Naive thymus-derived CD8-positive, alpha-beta T cell (primary cell): ENCODE data around the gene STBD1. TPM values are rescaled to one million over a fixed set of nuclear protein-coding genes. Genes with fewer than 3 reads are reported as not detected.

Experiments used
- ATAC-seq, 2 donors: fragments of 150-1000 bp; cut with Tn5 transposase in 1 of 2; sonication (Bioruptor Pico), chemical (Tn5 transposase) in 1 of 2; 1 replicate in 1 of 2; 2 replicates in 1 of 2; pipeline ENCODE4 v1.10.0; 2021; ENCODE audit warnings: mild to moderate bottlenecking in 2 of 2, moderate library complexity in 2 of 2
- POLR2A ChIA-PET: fragments of 350-600 bp; sonication (Branson Sonifier 250); formaldehyde crosslinking; loops from one replicate; lab custom pipeline; 2021; ENCODE audit warnings: antibody characterized with exemption; lab: Charles Lee
- DNase-seq, 10 donors: peaks; one replicate each; pipeline versions ENCODE4 v3.0.0 to v3.0.0-alpha.2; 2020 to 2022
- H3K27ac Mint-ChIP-seq, 10 donors: one replicate each; pipeline ENCODE4 v1.8.0; 2020 to 2022; ENCODE audit warnings: mild to moderate bottlenecking in 10 of 10, mixed read lengths in 10 of 10, moderate library complexity in 4 of 10, inconsistent platforms in 1 of 10
- H3K27me3 Mint-ChIP-seq, 5 donors: one replicate each; pipeline ENCODE4 v1.8.0; 2021 to 2022; ENCODE audit warnings: mixed read lengths in 5 of 5
- H3K36me3 Mint-ChIP-seq, 3 donors: one replicate each; pipeline ENCODE4 v1.8.0; 2020 to 2022; ENCODE audit warnings: mixed read lengths in 3 of 3, mild to moderate bottlenecking in 2 of 3, inconsistent platforms in 1 of 3
- H3K4me1 Mint-ChIP-seq, 4 donors: one replicate each; pipeline ENCODE4 v1.8.0; 2021 to 2022; ENCODE audit warnings: mixed read lengths in 4 of 4
- H3K4me3 Mint-ChIP-seq, 10 donors: one replicate each; pipeline ENCODE4 v1.8.0; 2020 to 2022; ENCODE audit warnings: mild to moderate bottlenecking in 10 of 10, mixed read lengths in 10 of 10, moderate library complexity in 6 of 10, inconsistent platforms in 1 of 10
- H3K9me3 Mint-ChIP-seq, 9 donors: one replicate each; pipeline ENCODE4 v1.8.0; 2020 to 2022; ENCODE audit warnings: mixed read lengths in 9 of 9, mild to moderate bottlenecking in 3 of 9, inconsistent platforms in 1 of 9, moderate library complexity in 1 of 9
- polyA plus RNA-seq, 3 donors: library from polyadenylated mRNA; unstranded; fragments of 300-500 nt; fragmentation: Illumina TruSeq; gene quantifications; one replicate each; pipeline ENCODE4 v1.2.3, GENCODE V29; 2021
- total RNA-seq, 8 experiments: library from RNA in 2 of 8; stranded (reverse) in 2 of 8; gene quantifications; one replicate each; pipeline ENCODE4 v1.2.3 and lab custom pipeline; 2021 to 2026

Gene STBD1
- total RNA-seq (under 1 TPM; 0.38 to 0.49 TPM), polyA plus RNA-seq (under 1 TPM; 0.16 to 0.66 (median 0.19) TPM), total RNA-seq (lab: John Stamatoyannopoulos, UW) (0 to 0.14 (median 0) reads per million in 6 experiments)

- no peaks in the 10 kb centered on the region for H3K9me3 Mint-ChIP-seq
- H3K4me3 Mint-ChIP-seq, result peak within 1 kb of the TSS; percentile 71 to 92 (median 86)
- peak; percentile 55 to 71 for ATAC-seq
- H3K4me1 Mint-ChIP-seq, result peaks cover 18 to 38% (median 23%) of the 10 kb centered on the region in 4 donors
- H3K27ac Mint-ChIP-seq, result peak within 1 kb of the TSS; percentile 5 to 73 (median 44)
- H3K27me3 Mint-ChIP-seq, result peaks cover 0 to 17% (median 1%) of the 10 kb centered on the region in 5 donors
- POLR2A ChIA-PET, result no interaction called here
- H3K36me3 Mint-ChIP-seq, result no peaks in the 10 kb centered on the region
- DNase-seq, result peak in 6 of 10 donors; percentile 18 to 63 (median 31)
These were observed at the start of gene STBD1 for GRCh38 chr4:76305971-76306881. Gene STBD1 (plus strand): TSS chr4:76306733. CDS start chr4:76306770, 37 bp downstream.

DNA sequence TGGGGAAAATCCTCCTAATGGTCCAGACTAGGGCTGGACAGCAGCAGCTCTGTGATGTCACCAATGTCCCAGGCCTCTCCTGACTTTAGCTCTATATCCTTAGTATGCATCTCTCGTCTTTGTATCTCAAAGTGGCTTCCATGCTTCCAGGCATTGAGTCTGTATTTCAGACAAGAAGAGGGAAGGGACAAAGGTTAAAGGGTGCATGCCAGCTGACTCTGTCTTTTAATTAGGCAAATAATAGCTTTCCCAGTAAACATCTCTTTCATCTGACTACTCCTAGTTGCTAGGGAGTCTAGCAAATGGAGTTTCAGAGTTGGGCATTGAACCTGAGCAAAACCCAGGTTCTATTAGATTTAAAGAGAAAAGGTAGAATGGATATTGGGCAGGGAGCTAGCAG is 49.6 kb upstream of the STBD1 start:
- Mint-ChIP-seq H3K4me1 (peaks cover 0 to 3% (median 0%) of the 10 kb centered on the region in 4 donors), H3K9me3 (no peaks in the 10 kb centered on the region), H3K36me3 (no peaks in the 10 kb centered on the region), H3K4me3 (no peak overlapping the region), H3K27ac (no peak overlapping the region), H3K27me3 (peaks cover 20 to 58% (median 36%) of the 10 kb centered on the region in 5 donors)
- no peak for DNase-seq
- POLR2A ChIA-PET, result no interaction called here
- no peak for ATAC-seq

DNA sequence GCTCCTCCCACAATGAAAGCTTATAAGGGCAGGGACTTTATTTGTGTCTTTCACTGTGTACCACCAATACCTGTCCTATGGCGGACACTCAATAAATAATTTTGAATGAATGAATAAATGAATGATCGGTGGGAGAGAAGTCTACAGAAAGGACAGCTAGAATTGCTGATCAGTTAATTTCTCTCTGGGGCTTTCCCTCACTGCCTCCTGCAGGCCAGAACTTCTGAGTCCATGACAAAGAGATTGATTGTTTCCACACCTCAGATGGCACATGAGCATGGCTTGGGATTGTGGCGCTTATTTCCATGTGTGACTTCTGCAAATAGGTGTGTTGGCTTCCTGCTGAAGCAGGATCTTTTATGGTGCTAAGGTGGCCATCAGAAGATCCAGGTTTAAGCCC is 48.7 kb upstream of the STBD1 start:
- DNase-seq (no peak), ATAC-seq (no peak)
- Mint-ChIP-seq H3K27ac (no peak overlapping the region), H3K27me3 (peaks cover 16 to 50% (median 28%) of the 10 kb centered on the region in 5 donors), H3K4me3 (no peak overlapping the region), H3K36me3 (no peaks in the 10 kb centered on the region), H3K9me3 (no peaks in the 10 kb centered on the region), H3K4me1 (no peaks in the 10 kb centered on the region)
- POLR2A ChIA-PET, result no interaction called here

DNA sequence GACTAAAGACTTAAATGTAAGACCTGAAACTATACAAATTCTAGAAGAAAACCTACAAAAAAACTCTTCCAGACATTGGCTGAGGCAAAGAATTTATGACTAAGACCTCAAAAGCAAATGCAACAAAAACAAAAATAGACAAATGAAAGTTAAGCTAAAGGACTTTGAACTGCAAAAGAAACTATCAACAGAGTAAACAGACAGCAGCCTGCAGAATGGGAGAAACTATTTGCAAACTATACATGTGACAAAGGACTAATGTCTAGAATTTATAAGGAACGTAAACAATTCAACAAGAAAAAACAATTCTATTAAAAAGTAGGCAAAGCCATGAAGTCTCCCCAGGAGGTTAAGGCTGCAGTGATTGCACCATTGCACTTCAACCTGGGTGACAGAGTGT is 46.0 kb upstream of the STBD1 start:
- H3K4me3 Mint-ChIP-seq, result no peak overlapping the region
- no peak for ATAC-seq
- POLR2A ChIA-PET, result no interaction called here
- H3K4me1 Mint-ChIP-seq, result no peaks in the 10 kb centered on the region
- DNase-seq, result no peak
- H3K36me3 Mint-ChIP-seq, result no peaks in the 10 kb centered on the region
- no peaks in the 10 kb centered on the region for H3K9me3 Mint-ChIP-seq
- peaks cover 4 to 22% (median 7%) of the 10 kb centered on the region in 5 donors for H3K27me3 Mint-ChIP-seq
- no peak overlapping the region for H3K27ac Mint-ChIP-seq

DNA sequence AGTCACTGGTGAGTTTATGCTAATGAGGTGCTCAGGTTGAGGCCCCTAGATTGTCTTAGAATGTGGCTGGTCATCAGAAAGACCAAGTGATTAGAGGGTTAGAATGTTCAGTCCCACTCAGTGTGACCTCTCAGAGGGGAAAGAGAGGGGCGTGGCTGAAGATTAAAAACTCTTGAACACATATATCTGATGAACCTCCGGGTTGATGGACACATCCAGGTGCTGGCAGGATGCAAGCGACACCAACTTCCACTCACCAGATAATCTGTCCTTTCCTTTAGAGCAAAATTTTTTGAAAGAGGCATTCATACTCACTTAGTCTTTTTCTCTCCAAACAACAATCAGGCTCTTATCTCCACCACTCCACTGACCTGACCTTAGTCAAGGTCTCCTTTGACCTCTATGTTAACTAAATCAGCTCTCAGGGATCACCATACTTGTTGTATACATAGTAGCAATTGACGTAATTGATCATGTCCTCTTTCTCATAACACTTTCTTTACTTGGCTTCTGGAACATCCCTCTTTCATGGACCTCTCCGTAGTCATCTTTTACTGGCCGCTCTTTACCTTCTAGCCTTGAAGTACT is 40.8 kb upstream of the STBD1 start:
- POLR2A ChIA-PET, result no interaction called here
- H3K36me3 Mint-ChIP-seq, result no peaks in the 10 kb centered on the region
- no peak overlapping the region for H3K4me3 Mint-ChIP-seq
- no peak overlapping the region for H3K27ac Mint-ChIP-seq
- H3K4me1 Mint-ChIP-seq, result peaks cover 0 to 1% (median 0%) of the 10 kb centered on the region in 4 donors
- H3K27me3 Mint-ChIP-seq, result peaks cover 0 to 2% (median 0%) of the 10 kb centered on the region in 5 donors
- DNase-seq (no peak), ATAC-seq (no peak)
- no peaks in the 10 kb centered on the region for H3K9me3 Mint-ChIP-seq

DNA sequence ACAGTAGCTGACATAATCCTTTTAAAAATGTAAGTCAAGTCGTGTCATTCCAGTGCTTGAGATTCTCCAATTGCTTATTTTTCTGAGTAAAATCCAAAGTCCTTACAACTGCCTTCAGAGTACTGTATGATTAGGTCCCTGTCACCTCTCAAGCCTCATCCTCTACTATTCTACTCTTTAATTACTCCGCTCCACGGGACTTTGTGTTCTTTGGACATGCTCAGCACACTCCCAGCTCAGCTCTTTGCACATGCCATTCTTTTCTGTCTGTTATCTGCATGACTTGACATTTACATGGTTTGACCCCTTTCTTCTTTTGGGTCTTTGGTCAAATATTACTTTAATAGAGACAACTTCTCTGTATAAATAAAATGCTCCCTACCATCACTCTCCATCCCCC is 39.9 kb upstream of the STBD1 start:
- Mint-ChIP-seq H3K4me3 (no peak overlapping the region), H3K36me3 (no peaks in the 10 kb centered on the region), H3K27ac (no peak overlapping the region), H3K4me1 (peaks cover 0 to 2% (median 0%) of the 10 kb centered on the region in 4 donors), H3K9me3 (no peaks in the 10 kb centered on the region), H3K27me3 (peaks cover 0 to 4% (median 0%) of the 10 kb centered on the region in 5 donors)
- POLR2A ChIA-PET, result no interaction called here
- no peak for ATAC-seq
- no peak for DNase-seq

DNA sequence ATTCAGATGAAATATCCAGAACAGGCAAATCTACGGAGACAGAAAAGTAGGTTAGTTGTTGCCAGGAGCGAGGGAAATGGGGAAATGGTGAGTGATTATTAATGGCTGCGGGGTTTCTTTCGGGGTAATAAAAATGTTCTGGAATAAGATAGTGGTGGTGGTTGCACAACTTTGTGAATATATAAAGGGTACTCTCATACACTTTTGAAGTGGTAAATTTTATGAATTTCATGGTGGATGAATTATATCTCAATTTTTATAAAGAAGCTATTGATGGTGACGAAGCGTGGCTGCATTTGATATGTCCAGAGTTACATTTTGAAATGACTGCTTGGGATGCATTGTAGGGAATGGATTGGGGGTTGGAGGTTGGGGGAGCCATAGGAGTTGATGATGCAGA is 38.7 kb upstream of the STBD1 start:
- Mint-ChIP-seq H3K36me3 (no peaks in the 10 kb centered on the region), H3K4me1 (peaks cover 0 to 2% (median 0%) of the 10 kb centered on the region in 4 donors), H3K4me3 (no peak overlapping the region), H3K9me3 (no peaks in the 10 kb centered on the region), H3K27ac (no peak overlapping the region), H3K27me3 (peaks cover 0 to 4% (median 0%) of the 10 kb centered on the region in 5 donors)
- ATAC-seq, result no peak
- POLR2A ChIA-PET, result interaction anchor here (0.6 kb wide), 1 partner anchor 14 kb away, joined by 3 read pairs; no protein-coding TSS in a partner anchor
- DNase-seq, result no peak

- DNase-seq (no peak), ATAC-seq (no peak)
- Mint-ChIP-seq H3K4me1 (peaks cover 0 to 2% (median 0%) of the 10 kb centered on the region in 4 donors), H3K27me3 (peaks cover 0 to 10% (median 3%) of the 10 kb centered on the region in 5 donors), H3K4me3 (no peak overlapping the region), H3K9me3 (no peaks in the 10 kb centered on the region), H3K27ac (no peak overlapping the region), H3K36me3 (no peaks in the 10 kb centered on the region)
- POLR2A ChIA-PET, result no interaction called here
These were observed 36.0 kb upstream of the STBD1 start for GRCh38 chr4:76270244-76271175.

- Mint-ChIP-seq H3K9me3 (no peaks in the 10 kb centered on the region), H3K27ac (no peak overlapping the region), H3K27me3 (peaks cover 0 to 14% (median 8%) of the 10 kb centered on the region in 5 donors), H3K4me1 (peaks cover 0 to 2% (median 0%) of the 10 kb centered on the region in 4 donors), H3K4me3 (no peak overlapping the region), H3K36me3 (no peaks in the 10 kb centered on the region)
- DNase-seq, result no peak
- POLR2A ChIA-PET, result no interaction called here
- ATAC-seq, result no peak
These were observed 35.3 kb upstream of the STBD1 start for GRCh38 chr4:76271248-76271647.

DNA sequence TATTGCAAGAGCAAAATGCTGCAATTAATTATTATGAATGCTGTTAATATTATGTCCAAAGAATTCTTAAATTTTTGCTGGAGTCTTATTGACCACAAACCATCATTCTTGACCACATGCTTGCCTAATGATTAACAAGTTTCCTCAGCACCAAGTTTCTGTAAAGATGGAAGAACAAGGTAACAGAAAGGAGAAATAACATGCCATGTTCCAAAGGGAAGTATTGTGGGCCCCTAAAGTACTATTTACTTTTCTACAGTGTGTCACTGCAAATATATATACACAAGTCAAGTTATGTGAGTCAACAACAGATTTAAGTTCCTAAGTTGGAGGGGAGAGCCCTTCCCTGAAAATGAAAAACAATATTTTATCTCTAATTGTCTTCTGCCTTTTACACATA is 34.5 kb upstream of the STBD1 start:
- DNase-seq (no peak), ATAC-seq (no peak)
- no peak overlapping the region for H3K27ac Mint-ChIP-seq
- peaks cover 7 to 14% (median 9%) of the 10 kb centered on the region in 5 donors for H3K27me3 Mint-ChIP-seq
- no peaks in the 10 kb centered on the region for H3K36me3 Mint-ChIP-seq
- H3K9me3 Mint-ChIP-seq, result no peaks in the 10 kb centered on the region
- peaks cover 0 to 6% (median 1%) of the 10 kb centered on the region in 4 donors for H3K4me1 Mint-ChIP-seq
- H3K4me3 Mint-ChIP-seq, result no peak overlapping the region
- POLR2A ChIA-PET, result no interaction called here

DNA sequence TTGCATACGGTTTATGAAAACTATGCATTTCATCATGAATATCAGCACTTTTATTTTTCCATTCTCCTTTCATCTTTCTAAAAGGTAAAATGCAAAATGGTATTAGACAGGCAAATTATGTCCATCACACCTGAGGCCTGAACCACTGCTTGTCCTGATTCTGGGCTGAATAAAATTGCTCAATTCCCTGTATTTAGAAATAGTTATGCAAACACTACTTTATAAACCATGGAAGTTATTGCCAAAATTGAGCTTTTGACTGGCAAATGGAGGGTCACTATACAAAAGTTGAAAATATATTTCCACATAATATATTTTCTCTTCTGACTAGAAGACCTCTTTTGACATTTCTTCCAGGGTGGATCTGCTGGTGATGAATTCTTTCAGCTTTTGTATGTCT is 34.0 kb upstream of the STBD1 start:
- Mint-ChIP-seq H3K4me1 (peaks cover 0 to 6% (median 1%) of the 10 kb centered on the region in 4 donors), H3K27ac (no peak overlapping the region), H3K27me3 (peaks cover 7 to 14% (median 9%) of the 10 kb centered on the region in 5 donors), H3K9me3 (no peaks in the 10 kb centered on the region), H3K4me3 (no peak overlapping the region), H3K36me3 (no peaks in the 10 kb centered on the region)
- DNase-seq (no peak), ATAC-seq (no peak)
- POLR2A ChIA-PET, result no interaction called here

DNA sequence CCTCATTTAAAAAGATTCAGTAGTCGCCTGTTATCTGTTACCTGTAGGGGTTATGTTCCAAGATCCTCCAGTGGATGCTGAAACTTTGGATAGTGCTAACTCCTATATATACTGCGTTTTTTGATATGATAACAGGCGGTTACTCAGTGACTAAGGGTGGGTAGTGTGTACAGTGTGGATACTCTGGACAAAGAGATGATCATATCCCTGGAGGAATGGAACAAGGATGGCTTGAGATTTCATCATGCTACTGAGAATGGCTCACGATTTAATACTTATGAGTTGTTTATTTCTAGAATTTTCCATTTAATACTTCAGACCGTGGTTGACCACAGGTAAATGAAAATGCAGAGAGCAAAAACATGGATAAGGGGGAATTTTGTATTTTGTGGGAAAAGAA is 33.5 kb upstream of the STBD1 start:
- peaks cover 7 to 14% (median 9%) of the 10 kb centered on the region in 5 donors for H3K27me3 Mint-ChIP-seq
- peaks cover 0 to 6% (median 1%) of the 10 kb centered on the region in 4 donors for H3K4me1 Mint-ChIP-seq
- DNase-seq (no peak), ATAC-seq (no peak)
- POLR2A ChIA-PET, result no interaction called here
- H3K36me3 Mint-ChIP-seq, result no peaks in the 10 kb centered on the region
- H3K27ac Mint-ChIP-seq, result no peak overlapping the region
- H3K4me3 Mint-ChIP-seq, result no peak overlapping the region
- H3K9me3 Mint-ChIP-seq, result no peaks in the 10 kb centered on the region
